IPS-NIHi7 (cell line): ENCODE data around the gene CHN1.

Source experiments
- DNase-seq: peaks from one replicate; pipeline ENCODE4 v3.0.0; 2012; ENCODE audit warnings: mixed read lengths; ENCODE audit errors: extremely low spot score

CHN1 gene

DNA sequence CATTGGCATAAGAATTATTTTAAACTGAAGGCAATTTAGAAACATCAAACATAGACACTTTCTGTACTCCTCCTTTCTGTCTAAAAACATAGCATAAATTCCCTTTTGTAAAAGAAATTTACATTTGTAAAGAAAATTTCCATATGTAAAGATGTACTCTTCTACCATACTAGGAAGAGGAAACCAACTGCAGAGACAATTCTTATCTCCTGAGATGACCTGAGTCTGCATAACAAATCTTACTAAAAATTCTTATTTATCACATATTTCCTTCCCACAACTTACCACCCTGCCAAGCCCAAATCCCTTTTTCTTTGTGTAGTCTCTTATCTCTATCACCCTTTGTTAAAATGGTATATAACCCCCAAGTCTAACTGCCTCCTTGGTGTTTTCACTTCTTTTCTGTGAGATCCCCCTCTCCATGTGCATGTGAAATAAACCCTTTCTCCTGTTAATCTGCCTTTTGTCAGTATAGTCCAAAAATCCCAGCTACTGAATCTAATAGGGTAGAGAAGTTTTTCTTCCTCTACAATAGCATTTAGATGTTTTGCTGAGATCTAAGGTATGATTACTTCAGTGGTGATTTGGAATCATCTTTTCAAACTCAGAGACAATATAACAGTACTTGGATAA lies 81.0 kb downstream of the CHN1 start:
- no peak for DNase-seq

DNA sequence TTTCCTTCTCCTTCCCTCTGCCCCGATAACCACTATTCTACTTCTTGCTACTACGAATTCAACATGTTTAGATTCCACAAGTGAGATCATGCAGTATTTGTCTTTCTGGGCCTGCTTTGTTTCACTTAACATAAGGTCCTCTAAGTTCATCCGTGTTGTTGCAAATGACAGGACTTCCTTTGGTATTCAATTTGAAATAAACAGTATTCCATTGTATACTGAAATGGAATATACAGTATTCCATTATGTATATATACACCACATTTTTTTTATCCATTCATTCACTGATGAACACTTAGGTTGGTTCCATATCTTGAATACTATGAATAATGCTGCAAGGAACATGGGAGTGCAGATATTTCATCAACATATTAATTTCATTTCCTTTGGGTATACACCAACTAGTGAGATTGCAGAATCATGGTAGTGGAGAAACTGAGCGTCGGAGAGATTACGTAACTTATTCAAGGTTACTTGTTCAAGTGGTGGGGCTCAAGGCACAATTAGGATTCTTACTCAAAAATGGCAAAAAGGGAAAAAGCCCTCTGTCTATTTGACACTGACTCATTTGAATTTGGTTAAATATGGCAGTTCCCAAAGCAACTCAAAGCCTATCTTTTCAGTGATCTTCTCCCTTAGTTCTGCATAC lies 85.1 kb downstream of the CHN1 start:
- DNase-seq: no peak

DNA sequence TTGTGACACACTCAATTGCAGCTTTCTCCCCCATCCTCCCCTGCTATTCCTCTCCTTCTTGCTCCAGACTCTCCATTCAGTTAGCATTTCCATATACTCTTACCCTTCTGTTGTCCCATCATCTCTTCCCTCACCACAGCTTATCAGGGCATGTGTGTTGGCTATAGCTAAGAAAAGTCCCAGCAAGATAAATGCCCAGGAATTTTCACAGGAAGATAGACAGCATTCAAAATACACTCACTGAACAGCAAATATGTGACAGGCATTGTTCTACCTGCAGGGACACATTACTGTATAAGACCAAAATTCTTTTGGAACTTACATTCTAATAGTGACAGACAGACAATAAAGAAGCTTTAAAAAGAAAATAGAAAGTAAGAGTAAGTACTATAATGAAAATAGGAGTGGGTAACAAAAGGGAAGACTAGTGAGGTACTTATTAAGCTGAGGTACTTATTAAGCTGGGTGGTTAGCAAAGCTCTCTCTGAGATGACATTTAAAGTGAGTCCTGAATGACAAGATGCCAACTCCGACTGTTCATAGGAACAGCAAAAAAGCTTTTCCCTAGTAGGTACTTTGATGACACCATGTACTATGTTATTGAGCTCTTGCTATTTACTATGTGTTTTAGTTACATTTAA lies 86.2 kb downstream of the CHN1 start:
- DNase-seq: no peak

DNA sequence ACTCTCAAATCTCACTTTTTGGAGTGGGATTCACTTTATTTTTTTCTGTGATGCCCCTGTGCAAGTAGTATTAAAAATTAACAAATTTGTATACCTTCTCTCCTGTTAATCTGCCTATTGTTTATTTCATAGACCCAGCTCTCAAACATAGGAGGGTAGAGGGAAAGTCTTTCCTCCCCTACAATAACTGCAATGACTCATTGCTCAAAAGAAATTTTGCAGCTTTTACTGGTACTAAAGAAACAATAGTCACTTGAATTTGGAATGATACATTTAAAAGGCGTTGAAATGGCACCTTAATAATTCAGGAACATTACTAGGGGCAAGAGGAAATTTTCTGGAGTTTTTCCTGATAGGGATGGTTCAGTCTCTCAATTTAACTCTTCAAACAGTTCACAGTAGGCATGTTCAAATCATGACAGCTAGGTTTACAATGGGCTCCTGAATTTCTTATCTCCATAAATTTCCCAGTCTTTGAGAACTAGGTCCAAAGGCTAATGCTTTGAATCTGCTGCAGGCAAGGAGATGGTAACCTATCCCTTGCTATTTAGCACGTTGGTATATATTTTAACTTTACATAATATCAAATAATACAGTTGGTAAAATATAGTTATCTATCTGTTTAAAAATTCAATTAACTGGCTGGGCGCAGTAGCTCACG lies 88.8 kb downstream of the CHN1 start:
- DNase-seq: no peak

DNA sequence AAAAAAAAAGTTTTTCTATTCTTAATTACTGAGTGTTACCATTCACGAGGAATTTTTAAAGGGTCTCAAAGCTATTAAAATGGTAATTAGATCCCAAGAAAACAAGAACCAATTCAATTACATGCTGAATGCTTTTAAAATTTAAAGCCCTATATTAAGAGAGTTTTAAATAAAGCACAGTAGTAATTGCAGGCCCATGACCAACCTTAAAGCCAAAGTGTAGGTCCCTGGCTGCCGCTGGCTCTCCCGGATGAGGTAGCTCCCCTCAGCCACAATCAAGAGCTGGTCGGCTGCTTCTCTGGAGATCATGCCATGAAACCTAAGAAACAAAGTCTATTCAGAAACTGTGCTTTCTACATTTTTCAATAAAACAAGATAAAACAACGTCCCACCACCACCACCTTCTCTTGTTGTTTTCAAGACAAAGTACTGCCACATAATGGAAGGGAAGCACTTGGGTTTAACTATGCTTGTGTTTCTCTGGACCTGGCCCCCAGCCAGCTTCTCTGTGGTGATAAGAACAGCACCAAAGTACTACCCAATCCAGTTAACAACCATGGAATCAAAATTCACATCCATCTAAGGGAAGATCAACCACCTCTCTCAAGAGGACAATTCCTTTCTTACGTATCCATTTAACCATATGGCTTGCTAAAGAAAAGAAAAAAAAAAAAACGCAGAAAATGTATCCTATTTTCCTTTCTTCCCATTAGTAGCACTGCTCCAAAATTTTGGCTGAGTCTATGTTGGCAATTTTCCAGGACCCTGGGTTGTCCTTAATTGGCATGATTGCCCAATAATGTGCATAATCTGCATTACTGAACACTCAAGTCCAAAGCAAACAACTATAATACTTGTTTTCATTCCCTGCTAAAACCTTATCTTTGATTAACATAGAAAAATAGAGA lies 90.1 kb downstream of the CHN1 start:
- DNase-seq: no peak

DNA sequence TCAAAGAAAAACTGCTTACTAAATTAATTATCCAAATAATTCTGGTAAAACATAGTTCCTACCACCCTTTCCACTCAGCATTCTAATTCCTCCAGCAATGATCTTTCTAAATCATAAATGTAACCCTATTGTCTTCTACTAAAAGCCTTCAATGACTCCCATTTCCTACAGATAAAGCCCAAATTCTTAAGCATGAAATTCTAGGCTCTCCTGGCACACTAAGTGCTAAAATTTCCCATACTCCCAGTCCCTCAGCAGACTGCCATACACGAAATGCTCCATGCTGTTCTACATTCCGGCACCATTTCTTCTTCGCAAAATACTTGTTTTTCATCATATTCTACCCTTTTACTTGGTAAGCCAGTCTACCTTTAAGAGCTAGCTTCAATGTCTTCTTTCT lies 96.9 kb downstream of the CHN1 start:
- DNase-seq: no peak

DNA sequence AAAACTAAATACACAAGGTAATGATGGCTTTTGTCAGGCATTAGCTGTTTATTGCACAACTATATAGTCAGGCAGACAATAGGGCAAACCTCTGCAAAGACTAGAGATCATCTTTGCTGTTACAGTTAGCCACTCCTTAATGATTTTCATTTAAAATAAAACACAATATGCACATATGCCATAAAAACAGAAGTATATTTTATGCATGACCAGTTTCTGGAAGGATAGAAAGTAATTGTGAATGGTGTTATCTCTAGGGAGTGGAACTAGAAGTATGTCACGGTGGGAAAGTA lies 102.0 kb downstream of the CHN1 start:
- DNase-seq: no peak

DNA sequence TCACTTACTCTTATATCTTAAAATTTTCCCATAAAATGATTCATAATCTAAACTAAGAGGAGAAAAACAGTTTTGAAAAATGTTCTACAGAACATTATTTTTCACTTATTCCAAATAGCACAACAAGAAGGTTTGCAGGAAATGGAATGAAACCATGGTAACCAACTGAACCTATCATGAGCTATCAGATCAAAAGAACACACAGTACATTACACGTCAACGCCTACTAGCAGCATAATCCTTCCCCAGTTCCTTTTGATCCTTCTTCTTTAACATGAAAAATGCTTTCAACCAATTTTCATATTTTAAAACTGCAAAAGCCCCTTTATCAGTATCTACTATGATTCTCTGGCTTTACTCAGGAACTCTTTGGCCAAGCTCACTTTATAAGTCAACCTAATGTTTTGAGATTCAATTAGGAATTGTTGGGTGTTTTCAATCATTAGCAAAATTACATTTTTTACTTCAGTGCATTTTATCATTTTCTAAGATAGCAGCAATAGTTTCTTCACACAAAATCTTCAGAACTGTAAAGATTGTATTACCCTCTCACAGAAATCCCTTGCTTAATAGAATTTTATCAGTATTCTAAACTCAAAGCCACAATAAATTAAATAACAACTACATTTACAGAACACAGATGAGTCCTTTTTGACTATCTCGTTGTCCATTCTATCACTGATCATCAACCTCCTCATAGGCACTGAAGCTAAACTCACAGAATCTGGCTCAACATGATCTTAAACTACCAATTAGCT lies 102.5 kb downstream of the CHN1 start:
- no peak for DNase-seq

DNA sequence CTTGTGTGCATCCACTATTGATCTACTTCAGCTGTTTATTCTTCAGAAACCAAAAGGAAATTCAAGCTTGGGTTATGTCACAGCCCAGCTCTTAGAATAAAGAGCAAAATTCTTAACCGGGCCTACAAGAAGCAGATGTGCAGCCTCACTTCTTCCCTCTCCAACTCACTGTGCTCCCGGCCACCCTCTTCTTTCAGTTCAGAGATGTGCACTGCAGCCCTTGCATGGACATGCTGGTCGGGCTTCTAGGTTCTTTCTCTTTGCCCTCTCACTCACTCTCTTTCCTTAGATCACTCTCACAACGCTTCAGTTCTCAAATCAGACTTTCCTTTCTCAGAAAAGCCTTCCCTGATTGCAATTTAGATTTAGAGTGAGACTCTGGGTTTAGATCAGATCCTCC lies 104.1 kb downstream of the CHN1 start:
- no peak for DNase-seq

DNA sequence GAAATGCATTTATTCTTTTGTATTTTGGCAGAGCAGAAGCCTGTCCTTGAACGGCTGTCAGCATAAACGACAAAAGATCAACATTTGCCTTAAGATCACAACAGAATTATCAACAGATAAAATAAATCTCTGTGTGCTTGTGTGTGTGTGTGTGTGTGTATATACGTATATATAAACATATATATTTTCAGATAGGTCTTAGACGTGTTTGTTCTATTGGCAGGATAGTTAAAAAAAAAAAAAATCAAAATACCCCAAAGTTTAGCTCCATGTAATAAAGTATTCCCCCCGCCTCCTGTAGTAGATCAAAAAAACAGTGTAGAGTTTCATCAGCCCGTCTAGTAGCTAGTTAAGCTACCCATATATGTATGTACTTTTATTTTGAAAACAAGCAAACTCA lies 107.9 kb downstream of the CHN1 start:
- no peak for DNase-seq

DNA sequence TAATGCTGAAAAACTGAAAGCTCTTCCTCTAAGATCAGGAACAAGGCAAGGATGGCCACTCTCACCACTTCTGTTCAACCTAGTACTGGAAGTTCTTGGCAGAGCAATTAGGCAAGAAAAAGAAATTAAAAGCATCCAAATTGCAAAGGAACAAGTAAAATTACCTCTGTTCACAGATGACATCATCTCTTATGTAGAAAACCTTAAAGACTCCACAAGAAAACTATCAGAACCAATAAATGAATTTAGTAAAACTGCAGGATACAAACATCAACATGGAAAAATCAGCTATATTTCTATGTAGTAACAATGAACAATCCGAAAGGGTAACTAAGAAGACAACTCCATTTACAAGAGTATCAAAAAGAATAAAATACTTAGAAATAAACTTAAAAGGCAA lies 112.2 kb downstream of the CHN1 start:
- DNase-seq: no peak

DNA sequence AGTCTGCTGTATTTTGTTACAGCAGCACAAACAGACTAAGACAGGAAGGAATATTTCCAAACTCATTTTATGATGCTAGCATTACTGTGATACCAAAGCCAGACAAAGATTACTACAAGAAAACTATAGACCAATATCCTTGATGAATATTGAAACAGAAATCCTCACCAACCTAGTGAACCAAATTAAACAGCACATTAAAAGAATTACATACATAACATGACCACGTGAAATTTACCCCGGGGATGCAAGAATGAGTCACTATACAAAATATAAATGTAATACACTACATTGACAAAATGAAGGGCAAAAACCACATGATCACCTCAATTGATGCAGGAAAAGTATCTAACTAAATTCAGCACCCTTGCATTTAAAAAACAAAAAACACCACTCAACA lies 112.6 kb downstream of the CHN1 start:
- DNase-seq: no peak

DNA sequence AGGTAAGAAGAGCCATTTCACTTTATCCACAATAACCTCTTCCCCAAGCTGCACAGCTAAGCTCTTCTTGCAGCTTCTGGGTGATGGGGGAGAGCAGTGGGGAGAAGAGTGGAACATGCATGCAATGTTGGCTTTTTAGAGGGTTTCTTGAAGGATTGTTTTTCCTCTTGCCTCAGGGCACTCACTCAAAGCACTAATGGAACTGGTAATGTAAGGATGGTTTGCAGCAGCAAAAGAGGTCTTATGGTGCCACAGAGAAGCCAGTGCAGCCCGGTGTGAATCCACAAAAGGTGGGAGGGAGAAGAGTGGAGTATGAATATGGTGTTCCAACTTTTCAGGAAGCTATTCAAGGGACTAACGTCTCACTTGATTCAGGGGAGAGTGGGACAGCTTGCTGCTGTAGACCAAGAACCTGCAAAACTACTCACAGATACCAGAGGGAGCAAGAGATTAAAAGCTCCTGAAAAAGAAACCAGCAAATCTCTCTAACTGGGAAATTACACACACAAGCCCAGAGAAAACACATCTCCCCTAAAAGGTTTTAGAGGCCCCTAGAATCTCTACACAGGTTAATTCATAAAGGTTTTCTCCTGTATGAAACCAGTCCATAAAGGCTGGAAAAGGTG lies 116.4 kb downstream of the CHN1 start:
- no peak for DNase-seq

DNA sequence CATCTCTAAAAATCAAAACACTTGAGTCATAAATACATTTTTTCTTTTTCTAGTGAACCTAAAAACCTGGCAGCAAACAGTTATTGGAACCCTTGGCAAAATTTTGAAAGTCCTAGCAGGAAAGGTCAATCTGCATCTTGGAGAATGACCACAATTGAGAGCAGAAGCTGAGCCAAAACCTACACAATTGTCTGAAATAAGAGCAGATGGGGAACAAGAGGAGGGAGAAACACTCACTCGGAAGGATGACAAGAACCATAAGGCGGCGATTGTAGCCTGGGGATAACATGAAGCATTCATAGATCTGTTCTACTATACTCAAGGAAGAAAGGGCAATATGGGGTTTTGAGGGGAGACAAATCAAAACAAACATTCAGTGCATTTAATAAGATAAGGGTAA lies 117.0 kb downstream of the CHN1 start:
- DNase-seq: no peak

DNA sequence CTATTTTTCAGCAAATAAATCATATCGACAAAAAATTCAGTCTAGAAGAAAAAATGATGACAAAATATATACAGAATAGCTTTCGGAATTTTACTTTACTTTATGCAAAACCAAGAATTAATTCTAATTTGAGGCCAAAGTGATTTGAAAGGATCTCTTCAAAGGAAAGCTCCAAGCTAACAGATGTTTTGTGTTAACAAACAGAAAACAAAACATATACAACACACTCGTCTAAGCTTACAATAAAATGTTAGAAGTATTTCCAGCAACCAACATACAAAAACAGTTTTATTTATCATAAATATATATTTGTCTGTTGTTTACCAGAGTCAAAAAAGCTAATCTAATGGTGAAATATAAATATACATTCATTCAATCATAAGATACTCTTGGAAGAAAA lies 122.8 kb downstream of the CHN1 start:
- DNase-seq: no peak

DNA sequence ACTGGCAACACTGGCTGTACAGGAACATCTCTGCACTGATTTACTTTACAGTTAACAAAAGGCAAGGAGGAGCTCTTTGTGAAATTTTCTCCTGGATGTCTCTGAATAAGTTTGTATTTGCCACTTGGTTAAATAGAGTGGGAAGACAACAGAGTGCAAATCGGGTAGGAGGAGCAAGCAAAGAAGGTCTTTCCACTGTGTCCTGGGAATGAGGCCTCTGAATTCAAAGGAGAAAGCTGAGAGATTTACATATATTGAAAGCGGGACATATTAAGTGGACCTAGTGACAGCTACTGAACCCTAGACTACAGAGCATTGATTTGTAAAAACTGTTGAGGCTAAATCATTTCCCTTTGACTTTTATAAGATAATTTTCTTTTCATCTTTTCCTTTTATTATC lies 123.5 kb downstream of the CHN1 start:
- DNase-seq: no peak

DNA sequence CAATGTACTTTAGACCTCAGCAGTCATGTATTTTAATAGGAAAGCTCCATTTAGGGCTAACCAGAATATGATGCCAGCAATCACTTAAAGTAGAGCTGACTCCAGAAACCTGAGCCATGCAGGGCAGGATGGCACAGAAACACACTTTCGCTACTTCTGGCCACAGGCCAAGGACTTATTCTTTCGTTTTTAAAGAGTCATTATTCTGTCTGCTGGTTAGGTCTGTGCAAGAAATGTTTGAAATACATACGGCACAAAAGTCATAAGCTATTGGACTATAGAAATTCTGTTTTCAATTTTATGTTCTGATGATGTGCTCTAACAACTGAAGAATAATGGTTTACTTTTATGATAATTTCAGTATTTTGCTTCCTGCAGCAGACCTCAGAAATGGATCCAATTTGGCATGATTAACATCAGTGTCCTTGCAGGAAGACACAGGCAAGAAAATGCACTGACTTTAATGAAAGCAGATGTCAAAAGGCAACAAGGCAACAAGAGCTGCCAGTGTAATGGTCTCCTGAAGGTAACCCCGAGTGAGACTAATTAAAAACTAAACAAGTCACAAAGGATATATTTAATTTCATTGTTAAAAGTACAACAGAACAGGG lies 126.5 kb downstream of the CHN1 start:
- no peak for DNase-seq

DNA sequence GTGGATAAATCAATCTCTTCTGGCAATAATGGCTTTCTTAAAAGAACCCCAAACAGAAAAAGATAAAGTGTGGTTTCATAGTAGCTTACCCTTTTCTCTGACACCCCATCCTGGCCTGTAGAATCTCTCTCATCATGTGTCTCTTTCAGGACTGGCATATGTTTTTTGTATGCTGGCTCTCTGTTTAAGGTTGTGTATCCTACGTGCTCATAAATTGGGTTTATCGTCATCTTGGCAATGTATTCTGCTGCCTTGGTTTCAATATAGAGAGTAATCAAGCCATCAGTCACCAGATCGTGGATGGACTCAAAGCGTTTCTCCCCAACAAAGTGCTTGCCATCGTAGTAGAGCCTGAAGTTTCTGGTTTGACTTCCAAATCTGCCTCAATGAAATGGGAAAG lies 127.4 kb downstream of the CHN1 start:
- no peak for DNase-seq

DNA sequence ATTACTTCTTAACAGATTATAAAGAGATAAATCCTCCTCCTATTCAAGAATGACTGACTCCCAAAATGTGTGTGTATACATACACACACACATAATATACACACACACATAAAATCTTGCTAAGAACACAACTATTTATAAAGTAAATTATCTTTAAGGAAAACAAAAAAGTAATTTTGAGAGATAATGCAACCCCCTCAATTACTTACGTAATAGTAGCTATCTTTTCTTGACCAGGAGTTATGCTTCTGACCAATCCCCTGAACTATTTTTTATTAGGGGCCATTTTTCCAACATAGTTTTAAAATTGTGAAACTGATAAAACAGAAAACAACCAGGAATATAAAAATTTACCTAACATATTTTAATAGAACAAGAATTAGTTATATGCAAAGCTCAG lies 127.9 kb downstream of the CHN1 start:
- DNase-seq: no peak

DNA sequence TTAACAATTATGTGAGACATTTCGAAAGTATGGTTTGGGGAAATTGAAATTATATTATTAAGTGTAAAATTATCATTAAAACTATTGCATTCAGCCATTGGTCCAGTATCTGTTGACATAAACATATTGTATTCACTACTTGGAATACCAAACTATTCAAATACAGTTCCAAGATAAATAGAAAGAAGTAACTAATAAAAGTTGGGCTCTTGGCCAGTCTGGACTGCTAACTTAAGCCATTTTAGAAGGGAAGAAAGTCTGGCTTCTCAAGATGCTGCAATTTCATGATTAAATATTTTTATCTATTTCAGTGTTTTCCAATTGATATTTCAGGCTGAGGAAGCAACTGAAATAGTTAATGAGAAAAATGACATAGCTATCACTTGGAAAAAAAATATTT lies 131.1 kb downstream of the CHN1 start:
- DNase-seq: no peak

DNA sequence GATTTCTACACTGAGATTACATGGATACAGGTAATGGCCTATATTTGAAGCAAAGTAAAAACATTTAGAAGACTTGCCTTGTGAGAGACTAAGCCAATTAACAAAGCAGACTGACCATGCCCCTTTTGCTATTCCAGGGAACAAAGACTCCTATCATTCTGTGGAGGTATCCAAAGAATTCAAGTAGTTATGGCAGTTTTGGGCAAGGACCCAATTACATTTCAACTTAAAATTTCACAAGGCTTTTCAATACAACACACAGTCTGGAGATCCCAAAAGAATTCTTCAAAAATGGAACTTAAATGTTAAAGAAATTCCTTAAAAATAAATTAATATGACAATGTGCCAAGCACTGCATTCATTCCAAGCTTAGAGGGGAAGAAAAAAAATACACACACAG lies 131.7 kb downstream of the CHN1 start:
- no peak for DNase-seq
